GM21381 (cell line): Measurements from ENCODE around the gene ARL5B.

Source experiments
- ATAC-seq: cut with Tn5 transposase; IDR thresholded peaks from one replicate; pipeline ENCODE4 v1.9.1; 2021; ENCODE audit warnings: mild to moderate bottlenecking, moderate library complexity; ENCODE audit not compliant: unreplicated experiment

Gene ARL5B

GRCh38 chr10:18658271-18659124 is 733 bp upstream of the ARL5B start:
- peak; percentile 3 for ATAC-seq

GRCh38 chr10:18659819-18660535 is 746 bp downstream of the ARL5B start:
- ATAC-seq = peak; percentile 13

GRCh38 chr10:18660816-18661431 is 1.7 kb downstream of the ARL5B start:
- ATAC-seq = no peak

DNA sequence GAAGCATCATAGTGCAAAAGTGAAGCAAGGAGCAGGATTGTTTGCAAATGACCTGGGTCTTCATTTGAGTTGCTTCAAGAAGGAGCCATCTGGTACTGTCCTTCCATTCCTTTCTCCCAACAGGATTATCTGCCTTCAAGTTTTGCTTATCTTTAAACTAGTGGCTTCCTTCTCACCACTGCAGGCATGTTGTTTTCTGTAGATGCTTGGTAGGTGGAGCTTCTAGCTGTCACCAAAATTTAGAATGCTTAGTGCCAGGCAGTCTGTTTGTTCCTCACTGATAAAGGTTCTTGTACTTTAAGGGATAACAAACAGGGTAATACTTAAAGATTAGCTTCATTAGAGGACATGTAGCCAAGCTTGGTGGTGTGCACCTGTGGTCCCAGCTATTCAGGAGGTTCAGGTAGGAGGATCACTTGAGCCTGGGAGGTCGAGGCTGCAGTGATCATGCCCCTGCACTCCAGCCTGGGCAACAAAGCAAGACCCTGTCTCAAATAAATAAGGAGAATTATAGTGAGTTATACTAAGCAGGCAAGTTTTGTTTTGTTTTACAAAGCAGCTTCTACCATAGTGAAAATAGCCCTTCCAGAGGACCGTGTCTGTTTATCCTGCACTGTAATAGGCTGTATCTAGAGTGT is 5.7 kb downstream of the ARL5B start:
- no peak for ATAC-seq

GRCh38 chr10:18665815-18666558 is 6.8 kb downstream of the ARL5B start:
- ATAC-seq = no peak

GRCh38 chr10:18666810-18667209 is 7.6 kb downstream of the ARL5B start:
- no peak for ATAC-seq

- ATAC-seq = no peak
Observed at GRCh38 chr10:18668026-18668425, 8.8 kb downstream of the ARL5B start.

DNA sequence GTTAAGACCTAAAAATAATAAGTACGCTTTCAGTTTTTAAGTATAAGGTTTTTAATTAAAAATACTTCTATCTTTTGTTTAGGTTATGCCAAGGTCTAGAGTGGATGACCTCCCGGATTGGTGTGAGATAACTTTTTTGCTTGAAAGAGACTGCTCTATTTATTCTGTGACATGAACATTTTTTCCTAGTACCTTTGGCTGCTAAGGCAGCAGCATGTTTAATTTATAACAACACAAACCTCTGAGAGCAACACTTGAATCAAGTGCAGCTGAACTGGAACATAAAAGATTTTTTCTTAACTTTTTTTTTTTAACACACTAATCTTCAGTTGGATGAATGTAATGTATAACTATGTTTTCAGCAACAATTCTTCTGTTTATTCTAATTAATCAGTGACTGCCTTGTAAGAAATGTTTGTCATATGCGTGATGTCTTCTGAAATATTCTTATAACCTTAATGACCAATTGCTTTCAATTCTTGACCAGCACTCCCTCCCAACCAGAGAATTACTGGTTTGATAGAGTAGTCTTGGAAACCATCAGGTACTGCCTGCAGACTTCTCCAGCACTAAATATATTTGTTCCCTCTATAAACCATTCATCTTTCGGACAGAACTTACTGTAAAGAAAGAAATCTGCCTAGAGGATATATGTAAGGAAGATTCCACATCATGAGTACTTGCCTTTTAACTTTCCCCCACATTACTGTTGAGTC is 16.0 kb downstream of the ARL5B start:
- no peak for ATAC-seq

DNA sequence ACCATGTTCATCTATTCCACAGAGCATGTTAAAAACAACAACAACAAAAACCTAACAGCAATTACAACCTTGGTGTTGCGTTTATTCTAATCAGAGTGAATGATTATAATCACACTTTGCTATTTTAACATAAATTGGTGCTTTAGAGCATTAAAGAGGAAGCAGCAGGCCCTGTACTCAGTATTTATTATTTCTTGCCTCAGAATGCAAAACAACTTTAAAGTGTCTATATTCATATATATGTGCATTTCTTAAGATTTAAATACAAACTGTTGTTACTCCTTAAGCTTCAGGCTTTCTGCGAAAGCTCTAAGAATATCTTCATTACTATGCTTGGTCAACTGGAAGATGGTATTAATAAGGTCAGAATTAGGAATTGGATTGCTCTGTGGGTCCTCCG is 21.5 kb downstream of the ARL5B start:
- no peak for ATAC-seq

DNA sequence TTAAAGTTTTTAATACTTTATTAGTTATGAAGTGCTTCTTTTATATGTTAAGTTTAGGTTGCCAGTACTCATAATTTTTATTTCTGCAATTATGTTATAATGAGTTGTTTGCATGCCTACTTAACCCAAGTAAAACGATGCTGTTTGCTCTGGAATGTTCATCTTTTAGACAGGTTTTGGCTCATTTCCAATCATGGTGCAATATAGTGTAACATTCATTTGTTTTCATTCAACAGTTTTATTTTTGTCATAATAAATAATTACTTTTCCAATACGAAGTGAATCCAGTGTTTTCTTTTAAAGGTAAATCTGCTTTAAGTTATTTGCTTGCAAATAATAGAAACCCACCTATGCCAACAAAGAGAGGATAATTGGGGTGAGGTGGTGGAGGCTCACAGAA is 22.1 kb downstream of the ARL5B start:
- no peak for ATAC-seq

- no peak for ATAC-seq
Observed at GRCh38 chr10:18681971-18682411, 22.8 kb downstream of the ARL5B start.

- no peak for ATAC-seq
Observed at GRCh38 chr10:18683427-18683826, 24.2 kb downstream of the ARL5B start.

- ATAC-seq = no peak
Observed at GRCh38 chr10:18684416-18684815, 25.2 kb downstream of the ARL5B start.

DNA sequence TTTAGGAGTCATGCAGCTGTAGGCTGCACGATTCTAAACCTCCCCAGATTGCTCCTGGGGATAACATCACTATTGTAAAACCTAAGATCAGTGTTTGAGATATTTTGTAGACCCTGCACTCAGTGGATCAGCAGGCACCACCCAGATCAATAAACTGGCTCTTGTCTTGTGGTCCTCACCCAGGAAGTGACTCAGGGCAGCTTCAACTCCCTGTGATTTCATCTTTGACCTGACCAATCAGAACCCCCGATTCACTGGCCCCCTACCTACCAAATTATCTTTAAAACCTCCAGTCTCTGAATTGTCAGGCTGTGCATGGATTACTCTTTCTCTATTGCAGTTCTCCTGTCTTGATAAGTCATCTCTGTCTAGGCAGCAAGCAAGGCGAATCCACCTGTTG is 25.7 kb downstream of the ARL5B start:
- ATAC-seq = no peak

DNA sequence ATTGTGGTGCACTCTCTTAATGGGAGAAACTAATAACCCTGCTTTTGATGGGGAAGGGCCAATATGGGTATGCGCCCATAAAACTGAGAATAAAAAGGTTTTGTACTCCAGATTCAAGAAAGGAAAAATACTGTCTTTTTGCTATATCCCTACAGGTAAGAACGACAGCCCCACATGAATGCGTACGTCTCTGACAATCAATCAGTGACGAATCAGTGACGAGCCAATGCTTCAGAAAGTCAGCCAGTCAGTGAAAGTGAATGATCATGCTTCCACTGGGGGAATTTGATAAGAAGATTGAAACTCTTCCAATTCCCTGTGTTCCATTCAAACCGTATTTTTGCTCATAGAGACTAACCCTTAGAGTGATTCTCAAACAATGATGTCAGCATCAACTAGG is 26.3 kb downstream of the ARL5B start:
- ATAC-seq = no peak

GRCh38 chr10:18687195-18687594 is 28.0 kb downstream of the ARL5B start:
- ATAC-seq = no peak

- ATAC-seq = no peak
Observed at GRCh38 chr10:18687706-18688105, 28.5 kb downstream of the ARL5B start.

DNA sequence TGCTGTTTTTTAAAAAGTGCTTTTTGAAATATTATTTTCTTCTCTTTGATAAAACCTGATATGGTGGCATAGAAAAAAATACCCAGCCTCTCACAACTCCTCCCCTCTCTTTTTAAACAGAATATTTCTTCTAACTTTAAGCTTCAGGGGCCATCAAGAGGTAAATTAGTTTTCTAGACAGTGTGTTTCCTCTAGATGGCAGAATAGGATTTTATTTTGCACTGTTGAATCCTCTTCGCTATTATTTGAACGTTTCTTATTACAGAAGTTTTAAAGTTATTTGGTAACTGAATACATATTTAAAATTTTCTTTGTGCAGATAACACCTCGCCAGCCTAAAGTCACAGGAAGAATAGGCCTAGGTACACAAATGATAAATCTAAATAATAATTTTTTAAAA is 30.3 kb downstream of the ARL5B start:
- ATAC-seq = no peak

DNA sequence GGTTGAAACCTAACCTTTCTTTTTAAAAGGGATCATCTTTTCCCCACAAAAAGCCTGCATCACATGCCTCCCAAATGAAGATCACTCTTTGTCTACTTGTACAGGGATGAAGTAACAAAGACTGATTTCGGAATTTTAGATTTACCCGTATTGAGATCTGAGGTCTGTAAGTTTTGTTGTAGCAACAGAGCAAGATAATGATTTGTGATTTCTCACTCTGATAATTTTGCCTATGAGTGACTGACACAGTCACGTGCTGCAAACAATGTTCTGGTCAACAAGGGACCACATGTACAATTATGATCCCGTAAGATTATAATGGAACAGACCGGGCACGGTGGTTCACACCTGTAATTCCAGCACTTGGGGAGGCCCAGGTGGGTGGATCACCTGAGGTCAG is 31.3 kb downstream of the ARL5B start:
- ATAC-seq = no peak
